H1 (cell line): ENCODE results near the gene CALM3. TPM values are rescaled to one million over a fixed set of nuclear protein-coding genes. Genes with fewer than 3 reads are reported as not detected.

Experiments
- CHD7 ChIP-seq: fragments of 300-600 bp; sonication (generic); IDR thresholded peaks from 2 replicates; pipeline ENCODE4 v1.7.1; 2012; ENCODE audit warnings: low read length, moderate library complexity, mild to moderate bottlenecking, inconsistent platforms; ENCODE audit not compliant: insufficient replicate concordance
- polyA plus RNA-seq, 7 experiments: library from polyadenylated mRNA; depleted of rRNA in 3 of 7; stranded (reverse) in 5 of 7; unstranded in 2 of 7; fragments of >200 nt in 5 of 7; fragments of 200-250 nt in 2 of 7; gene quantifications; 1 replicate in 5 of 7; 2 replicates in 1 of 7; 4 replicates in 1 of 7; pipeline versions ENCODE4 v1.2.1 to v1.2.3, GENCODE V29; 2011 to 2013; ENCODE audit warnings: missing spikeins in 2 of 7, mixed read lengths in 2 of 7
- total RNA-seq: library from RNA; stranded (reverse); fragmentation: NEBNext Ultra II Directional; extraction: Animal tissue kit (Norgen Biotek cat#: 25700); gene quantifications from 2 replicates; pipeline ENCODE4 v1.2.1, GENCODE V29; 2021

The CALM3 gene
- total and polyA plus RNA-seq, 2 of the 8 experiments (the other 6 are each of a cell fraction or from before 2014, with no cell fraction given) = 315 to 326 TPM

GRCh38 chr19:46605356-46605821 is 4.3 kb downstream of the CALM3 start (continued):
- TF ChIP-seq CHD7 = no peak
